ENCODE results near the gene SLBP. TPM values are rescaled to one million over a fixed set of nuclear protein-coding genes. Genes with fewer than 3 reads are reported as not detected.
A peak's percentile ranks its signal among the peaks of the same experiment; 100 is the strongest.

The SLBP gene
- total RNA-seq, 1 donor from 2014 or later, result 11.7 TPM

DNA sequence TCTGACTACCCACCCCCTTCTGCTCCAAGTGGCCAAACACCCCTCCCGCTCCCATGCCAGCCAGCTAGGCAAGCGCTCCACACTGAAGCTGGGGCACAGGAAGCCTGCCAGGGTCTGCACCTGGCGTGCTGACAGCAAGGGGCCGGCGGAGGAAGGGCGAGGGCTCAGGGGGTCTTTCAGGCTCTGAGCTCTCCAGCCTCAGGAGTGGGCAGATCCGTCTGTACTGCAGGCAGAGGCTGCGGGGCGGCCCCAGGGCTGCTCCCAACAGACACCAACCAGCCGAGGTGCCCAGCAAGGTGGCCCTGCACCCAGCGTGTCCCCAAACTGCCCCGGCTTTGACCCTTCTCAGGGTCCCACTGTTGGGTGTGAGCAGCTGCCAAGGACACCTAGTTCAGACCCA is 42.8 kb downstream of the SLBP start:
- no peaks in the 10 kb centered on the region for H3K9me3 ChIP-seq (replicated peaks)
- TF ChIP-seq, protein P1, sequence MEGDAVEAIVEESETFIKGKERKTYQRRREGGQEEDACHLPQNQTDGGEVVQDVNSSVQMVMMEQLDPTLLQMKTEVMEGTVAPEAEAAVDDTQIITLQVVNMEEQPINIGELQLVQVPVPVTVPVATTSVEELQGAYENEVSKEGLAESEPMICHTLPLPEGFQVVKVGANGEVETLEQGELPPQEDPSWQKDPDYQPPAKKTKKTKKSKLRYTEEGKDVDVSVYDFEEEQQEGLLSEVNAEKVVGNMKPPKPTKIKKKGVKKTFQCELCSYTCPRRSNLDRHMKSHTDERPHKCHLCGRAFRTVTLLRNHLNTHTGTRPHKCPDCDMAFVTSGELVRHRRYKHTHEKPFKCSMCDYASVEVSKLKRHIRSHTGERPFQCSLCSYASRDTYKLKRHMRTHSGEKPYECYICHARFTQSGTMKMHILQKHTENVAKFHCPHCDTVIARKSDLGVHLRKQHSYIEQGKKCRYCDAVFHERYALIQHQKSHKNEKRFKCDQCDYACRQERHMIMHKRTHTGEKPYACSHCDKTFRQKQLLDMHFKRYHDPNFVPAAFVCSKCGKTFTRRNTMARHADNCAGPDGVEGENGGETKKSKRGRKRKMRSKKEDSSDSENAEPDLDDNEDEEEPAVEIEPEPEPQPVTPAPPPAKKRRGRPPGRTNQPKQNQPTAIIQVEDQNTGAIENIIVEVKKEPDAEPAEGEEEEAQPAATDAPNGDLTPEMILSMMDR (IDR thresholded peaks at IDR 0.05; ENCODE audit: borderline replicate concordance), result no peak
- no peaks in the 10 kb centered on the region for H3K36me3 ChIP-seq
- H3K27ac ChIP-seq (replicated peaks), result no peak overlapping the region
- intact Hi-C loops (cut with micrococcal nuclease), result no loop called here
- DNase-seq, result no peak
- H3K27me3 ChIP-seq (ENCODE audit: low read depth), result no peaks in the 10 kb centered on the region
- H3K4me3 ChIP-seq, result no peak overlapping the region
- H3K4me1 ChIP-seq, result peaks cover 13% of the 10 kb centered on the region

DNA sequence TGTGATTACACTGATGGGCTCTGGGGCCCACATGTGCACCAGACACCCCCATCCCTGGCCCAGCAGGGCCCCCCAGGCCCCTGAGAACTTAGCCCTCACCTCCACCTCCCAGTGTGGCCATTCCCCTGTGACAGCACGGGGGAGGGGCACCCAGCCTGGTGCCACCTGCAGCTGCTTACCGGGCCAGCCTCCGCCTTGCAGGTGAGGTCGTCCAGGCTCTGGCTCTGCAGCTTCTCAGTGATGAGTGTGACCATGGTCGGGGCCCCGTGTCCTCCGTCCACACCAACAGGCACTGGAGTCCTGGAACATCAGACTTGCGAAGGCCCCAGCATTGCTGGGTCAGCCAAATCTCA is 43.7 kb downstream of the SLBP start:
- no peak for DNase-seq
- Histone ChIP-seq H3K4me3 (no peak overlapping the region), H3K9me3 (replicated peaks) (no peaks in the 10 kb centered on the region), H3K4me1 (peaks cover 13% of the 10 kb centered on the region), H3K27me3 (ENCODE audit: low read depth) (no peaks in the 10 kb centered on the region), H3K27ac (replicated peaks) (no peak overlapping the region), H3K36me3 (no peaks in the 10 kb centered on the region)
- intact Hi-C loops (cut with micrococcal nuclease), result no loop called here
- TF ChIP-seq, protein P1 (IDR thresholded peaks at IDR 0.05; ENCODE audit: borderline replicate concordance), result no peak

DNA sequence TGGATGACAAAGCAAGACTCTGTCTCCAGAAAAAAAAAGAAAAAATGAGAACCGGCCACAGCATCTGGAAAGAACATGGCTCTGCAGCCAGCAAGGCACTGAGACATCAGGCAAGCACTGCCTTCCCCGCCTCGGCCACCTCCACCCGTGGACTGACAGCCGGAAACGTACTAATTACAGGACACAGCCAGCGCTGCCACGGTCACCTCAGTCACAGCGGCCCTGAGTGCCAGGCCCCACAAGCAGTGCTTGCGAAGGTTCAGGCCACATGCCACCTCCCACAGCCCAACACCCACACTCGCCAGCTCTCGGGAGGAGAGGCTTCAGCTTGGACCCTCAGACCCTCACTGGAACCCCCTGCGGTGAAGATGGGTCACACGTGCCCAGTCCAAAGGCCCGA is 44.8 kb downstream of the SLBP start:
- DNase-seq, result no peak
- intact Hi-C loops (cut with micrococcal nuclease), result no loop called here
- Histone ChIP-seq H3K36me3 (no peaks in the 10 kb centered on the region), H3K4me3 (no peak overlapping the region), H3K4me1 (peaks cover 13% of the 10 kb centered on the region), H3K9me3 (replicated peaks) (no peaks in the 10 kb centered on the region), H3K27ac (replicated peaks) (no peak overlapping the region), H3K27me3 (ENCODE audit: low read depth) (no peaks in the 10 kb centered on the region)
- TF ChIP-seq, protein P1 (IDR thresholded peaks at IDR 0.05; ENCODE audit: borderline replicate concordance), result no peak

DNA sequence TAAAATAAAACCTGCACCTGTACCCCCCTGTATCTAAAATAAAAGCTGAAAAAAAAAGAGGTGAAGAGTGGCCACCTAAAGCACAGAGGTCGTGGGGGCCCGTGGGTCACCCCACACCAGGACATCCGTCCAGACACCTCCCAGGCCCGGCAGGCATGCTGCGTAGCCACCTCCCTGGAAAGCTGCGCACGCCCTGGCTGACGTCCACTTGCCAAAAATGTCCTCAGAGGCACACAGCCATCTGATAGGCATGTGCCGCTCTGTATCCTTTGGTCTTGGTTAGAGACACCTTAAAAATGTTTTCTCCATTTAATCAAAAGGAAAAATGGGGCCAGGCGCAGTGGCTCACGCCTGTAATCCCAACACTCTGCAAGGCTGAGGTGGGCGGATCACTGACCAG is 45.7 kb downstream of the SLBP start:
- H3K27ac ChIP-seq (replicated peaks), result peak overlapping the region; percentile 75
- H3K4me1 ChIP-seq, result peaks cover 13% of the 10 kb centered on the region
- intact Hi-C loops (cut with micrococcal nuclease), result no loop called here
- no peak overlapping the region for H3K4me3 ChIP-seq
- no peaks in the 10 kb centered on the region for H3K36me3 ChIP-seq
- no peaks in the 10 kb centered on the region for H3K9me3 ChIP-seq (replicated peaks)
- TF ChIP-seq, protein P1 (IDR thresholded peaks at IDR 0.05; ENCODE audit: borderline replicate concordance), result no peak
- peak; percentile 70 for DNase-seq
- H3K27me3 ChIP-seq (ENCODE audit: low read depth), result no peaks in the 10 kb centered on the region

DNA sequence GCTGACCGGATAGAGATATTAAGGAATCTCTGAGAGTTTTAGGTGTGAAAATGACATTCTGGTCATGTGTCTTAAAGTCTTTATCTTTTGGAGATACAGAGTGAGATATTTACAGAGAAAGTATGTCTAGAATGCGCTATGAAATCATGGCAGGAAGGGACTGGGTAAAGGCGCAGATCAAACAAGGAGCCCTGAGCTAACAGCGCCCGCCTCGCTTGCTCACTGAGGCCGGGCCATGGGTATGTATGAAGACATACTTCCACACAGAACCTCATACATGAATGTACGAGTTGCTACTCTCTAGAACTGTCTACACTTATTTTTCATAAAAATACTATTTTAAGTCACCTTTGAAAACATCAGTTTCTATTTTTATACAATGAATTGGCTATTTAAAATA is 48.0 kb downstream of the SLBP start:
- intact Hi-C loops (cut with micrococcal nuclease), result no loop called here
- no peak for DNase-seq
- TF ChIP-seq, protein P1 (IDR thresholded peaks at IDR 0.05; ENCODE audit: borderline replicate concordance), result no peak
- Histone ChIP-seq H3K27me3 (ENCODE audit: low read depth) (no peaks in the 10 kb centered on the region), H3K27ac (replicated peaks) (no peak overlapping the region), H3K9me3 (replicated peaks) (no peaks in the 10 kb centered on the region), H3K36me3 (no peaks in the 10 kb centered on the region), H3K4me1 (peaks cover 13% of the 10 kb centered on the region), H3K4me3 (no peak overlapping the region)

DNA sequence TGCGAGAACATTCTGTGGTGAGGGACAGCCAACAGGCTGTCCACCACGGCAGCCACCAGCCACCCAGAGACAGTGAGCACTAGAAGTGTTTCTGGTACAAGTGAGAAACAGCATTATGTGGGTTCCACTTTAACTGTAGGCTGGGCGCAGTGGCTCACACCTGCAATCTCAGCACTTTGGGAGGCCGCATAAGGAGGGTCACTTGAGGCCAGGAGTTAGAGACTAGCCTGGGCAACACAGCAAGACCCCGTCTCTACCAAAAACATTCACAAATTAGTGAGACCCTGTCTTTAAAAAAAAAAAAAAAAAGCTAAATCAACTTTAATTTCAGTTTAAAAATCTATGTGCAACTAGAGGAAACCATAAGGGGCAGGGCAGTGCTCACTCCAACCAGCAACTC is 48.6 kb downstream of the SLBP start:
- no peak overlapping the region for H3K4me3 ChIP-seq
- intact Hi-C loops (cut with micrococcal nuclease), result no loop called here
- H3K4me1 ChIP-seq, result peaks cover 12% of the 10 kb centered on the region
- no peak overlapping the region for H3K27ac ChIP-seq (replicated peaks)
- DNase-seq, result no peak
- no peaks in the 10 kb centered on the region for H3K9me3 ChIP-seq (replicated peaks)
- H3K27me3 ChIP-seq (ENCODE audit: low read depth), result no peaks in the 10 kb centered on the region
- TF ChIP-seq, protein P1 (IDR thresholded peaks at IDR 0.05; ENCODE audit: borderline replicate concordance), result no peak
- no peaks in the 10 kb centered on the region for H3K36me3 ChIP-seq
